ENCODE data around the gene ARHGAP10. TPM values are rescaled to one million over a fixed set of nuclear protein-coding genes. Genes with fewer than 3 reads are reported as not detected.

Gene ARHGAP10
- total RNA-seq, 6 experiments from 2014 or later, result 5.5 to 13.3 (median 10.4) TPM

DNA sequence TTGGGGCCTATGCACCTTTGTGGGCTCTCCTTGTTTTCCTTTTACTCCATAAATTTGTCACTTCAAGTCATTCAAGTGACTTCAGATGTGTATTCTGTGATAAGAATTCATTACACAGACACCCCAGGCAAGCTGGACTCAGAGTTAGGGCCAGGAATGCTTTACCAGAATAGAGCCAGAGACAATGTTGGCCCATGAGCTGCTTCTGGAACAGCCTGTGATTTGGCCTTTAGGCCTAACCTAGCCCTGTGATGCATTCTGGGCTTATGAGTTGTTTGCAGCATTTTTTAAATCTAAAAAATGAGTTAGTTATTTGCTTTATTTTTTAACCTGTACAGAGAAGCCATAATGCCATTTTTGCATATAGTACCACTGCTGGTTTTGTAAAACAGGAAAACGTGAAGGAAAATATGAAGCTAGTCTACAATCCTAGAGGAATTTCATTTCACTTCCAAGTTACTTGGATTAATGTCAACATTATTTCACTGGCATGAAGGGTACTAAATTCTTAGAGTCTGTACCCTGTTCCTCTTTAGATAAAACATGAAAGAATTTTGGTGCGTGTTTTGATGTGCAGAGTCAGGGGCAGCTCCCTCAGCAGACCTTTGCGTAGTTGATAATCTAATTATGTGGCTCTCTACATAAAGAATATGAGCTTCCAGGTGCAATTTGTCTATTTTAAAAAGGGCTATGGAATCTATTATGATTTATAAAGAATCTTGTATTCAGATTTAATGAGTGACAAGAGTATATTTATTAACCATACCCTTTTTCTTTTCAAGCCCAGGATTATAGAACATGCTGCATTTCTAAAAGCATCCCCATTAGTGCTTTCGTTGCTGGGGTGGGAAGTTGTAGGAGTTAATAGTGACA, 84.7 kb downstream of the ARHGAP10 start:
- 63% methylated on average over 4 of the region's 4 CpGs for WGBS (ENCODE audit: insufficient coverage, low coverage, low lambda C conversion rate, missing lambda C conversion rate)
- peaks cover 0 to 2% (median under 1%) of the 10 kb centered on the region in 4 donors for H3K4me1 ChIP-seq
- H3K27me3 ChIP-seq, result no peaks in the 10 kb centered on the region
- no peaks in the 10 kb centered on the region for H3K36me3 ChIP-seq
- ATAC-seq (no peak), DNase-seq (no peak)
- H3K4me3 ChIP-seq, result no peak overlapping the region
- TF ChIP-seq, protein P1, sequence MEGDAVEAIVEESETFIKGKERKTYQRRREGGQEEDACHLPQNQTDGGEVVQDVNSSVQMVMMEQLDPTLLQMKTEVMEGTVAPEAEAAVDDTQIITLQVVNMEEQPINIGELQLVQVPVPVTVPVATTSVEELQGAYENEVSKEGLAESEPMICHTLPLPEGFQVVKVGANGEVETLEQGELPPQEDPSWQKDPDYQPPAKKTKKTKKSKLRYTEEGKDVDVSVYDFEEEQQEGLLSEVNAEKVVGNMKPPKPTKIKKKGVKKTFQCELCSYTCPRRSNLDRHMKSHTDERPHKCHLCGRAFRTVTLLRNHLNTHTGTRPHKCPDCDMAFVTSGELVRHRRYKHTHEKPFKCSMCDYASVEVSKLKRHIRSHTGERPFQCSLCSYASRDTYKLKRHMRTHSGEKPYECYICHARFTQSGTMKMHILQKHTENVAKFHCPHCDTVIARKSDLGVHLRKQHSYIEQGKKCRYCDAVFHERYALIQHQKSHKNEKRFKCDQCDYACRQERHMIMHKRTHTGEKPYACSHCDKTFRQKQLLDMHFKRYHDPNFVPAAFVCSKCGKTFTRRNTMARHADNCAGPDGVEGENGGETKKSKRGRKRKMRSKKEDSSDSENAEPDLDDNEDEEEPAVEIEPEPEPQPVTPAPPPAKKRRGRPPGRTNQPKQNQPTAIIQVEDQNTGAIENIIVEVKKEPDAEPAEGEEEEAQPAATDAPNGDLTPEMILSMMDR (IDR thresholded peaks at IDR 0.05), result no peak
- no peak for TF ChIP-seq POLR2A (IDR thresholded peaks at IDR 0.05)
- no peak overlapping the region for H3K27ac ChIP-seq
- intact Hi-C loops (cut with DNase I), result no loop called here
- H3K9me3 ChIP-seq, result no peaks in the 10 kb centered on the region

DNA sequence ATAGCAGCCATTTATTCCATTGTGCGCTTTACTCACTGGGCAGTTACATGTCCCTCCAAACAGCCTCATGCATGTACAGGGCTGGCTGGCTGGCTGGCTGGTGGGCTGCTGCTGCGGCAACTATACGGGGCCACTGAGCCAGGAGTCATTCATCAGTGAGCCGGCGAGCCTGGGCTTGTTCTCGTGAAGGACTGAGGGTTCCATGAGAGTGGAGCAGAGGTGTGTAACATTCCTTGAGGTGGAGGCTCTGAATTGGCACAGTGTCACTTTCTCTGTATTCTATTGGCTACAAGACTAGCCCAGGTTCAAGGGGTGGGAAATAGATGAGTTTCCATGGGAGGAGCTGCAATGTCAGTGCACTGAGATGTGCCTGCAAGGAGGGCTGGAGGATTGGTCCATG, 89.1 kb downstream of the ARHGAP10 start:
- DNase-seq, result no peak
- H3K4me3 ChIP-seq, result no peak overlapping the region
- no peak overlapping the region for H3K27ac ChIP-seq
- H3K9me3 ChIP-seq, result no peaks in the 10 kb centered on the region
- ATAC-seq, result no peak
- no peaks in the 10 kb centered on the region for H3K27me3 ChIP-seq
- 76% methylated on average over 6 of the region's 6 CpGs for WGBS (ENCODE audit: insufficient coverage, low coverage, low lambda C conversion rate, missing lambda C conversion rate)
- H3K36me3 ChIP-seq, result no peaks in the 10 kb centered on the region
- TF ChIP-seq POLR2A (IDR thresholded peaks at IDR 0.05), result no peak
- TF ChIP-seq, protein P1 (IDR thresholded peaks at IDR 0.05), result no peak
- peaks cover 0 to 12% (median 2%) of the 10 kb centered on the region in 4 donors for H3K4me1 ChIP-seq
- intact Hi-C loops (cut with DNase I), result no loop called here

DNA sequence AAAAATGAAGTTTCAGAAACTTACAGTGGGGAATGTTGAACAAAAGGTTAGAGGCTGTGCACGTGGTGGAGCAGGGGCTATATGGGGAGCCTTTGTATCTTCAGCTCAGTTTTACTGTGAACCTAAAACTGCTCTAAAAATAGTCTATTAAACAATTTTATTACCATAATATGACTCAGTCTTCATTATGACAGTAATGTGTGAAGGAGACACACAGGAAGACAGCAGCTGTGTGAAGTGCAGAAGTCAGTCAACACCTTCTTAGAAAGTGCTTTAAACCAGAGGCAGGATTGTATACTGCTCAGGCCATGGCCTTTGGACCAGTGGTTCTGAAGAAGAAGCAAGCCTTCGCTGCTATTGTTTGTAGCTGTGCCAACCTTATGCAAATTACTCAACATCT, 89.7 kb downstream of the ARHGAP10 start:
- ATAC-seq (no peak), DNase-seq (no peak)
- intact Hi-C loops (cut with DNase I), result no loop called here
- Histone ChIP-seq H3K4me3 (no peak overlapping the region), H3K27ac (peak overlapping the region in 1 of 3 donors; percentile 7), H3K4me1 (peaks cover 0 to 12% (median 2%) of the 10 kb centered on the region in 4 donors), H3K27me3 (no peaks in the 10 kb centered on the region), H3K36me3 (no peaks in the 10 kb centered on the region), H3K9me3 (no peaks in the 10 kb centered on the region)
- WGBS (ENCODE audit: insufficient coverage, low coverage, low lambda C conversion rate, missing lambda C conversion rate), result 53% methylated on average over 2 of the region's 2 CpGs
- TF ChIP-seq POLR2A (IDR thresholded peaks at IDR 0.05), result no peak
- TF ChIP-seq, protein P1 (IDR thresholded peaks at IDR 0.05), result no peak

DNA sequence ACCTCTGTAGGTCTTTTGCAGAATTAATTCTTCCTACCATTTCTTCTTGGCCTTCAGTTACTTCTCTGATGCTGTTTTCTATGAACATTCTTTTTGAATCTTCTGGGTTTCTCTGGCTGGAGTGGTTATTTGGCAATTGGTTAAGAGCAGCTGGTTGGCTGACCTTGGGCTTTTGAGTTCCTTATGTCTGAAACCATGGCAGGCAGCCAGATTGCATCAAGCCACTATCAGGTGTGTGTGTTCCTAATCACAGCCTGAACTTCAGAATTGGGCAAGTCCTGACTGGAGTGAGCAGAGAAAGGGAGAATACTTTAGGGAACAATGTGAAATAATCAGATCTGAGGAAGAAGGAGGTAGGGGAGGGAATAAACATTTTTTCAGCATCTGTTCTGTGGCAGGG, 90.2 kb downstream of the ARHGAP10 start:
- Histone ChIP-seq H3K9me3 (no peaks in the 10 kb centered on the region), H3K4me1 (peaks cover 0 to 12% (median 2%) of the 10 kb centered on the region in 4 donors), H3K4me3 (no peak overlapping the region), H3K27ac (peak overlapping the region in 1 of 3 donors; percentile 7), H3K36me3 (no peaks in the 10 kb centered on the region), H3K27me3 (no peaks in the 10 kb centered on the region)
- peak; percentile 86 to 90 (median 88) for DNase-seq
- TF ChIP-seq, protein P1 (IDR thresholded peaks at IDR 0.05), result no peak
- no peak for TF ChIP-seq POLR2A (IDR thresholded peaks at IDR 0.05)
- ATAC-seq, result peak; percentile 93 to 98 (median 95)
- intact Hi-C loops (cut with DNase I), result no loop called here

Data from right lobe of liver (tissue), 6 donors.